Epithelial cell of esophagus (primary cell): Measurements from ENCODE around the gene DENND5B.
"Not testable (repeated sequence)": the region's sequence is repeated elsewhere in the genome, so short reads cannot be mapped to it uniquely, and the experiment has no call there.

ENCODE experiments used
- DNase-seq: peaks from one replicate; pipeline ENCODE4 v3.0.0; 2010; ENCODE audit warnings: low read depth
- H3K4me3 ChIP-seq: 2 replicates; pipeline ENCODE4 v1.5.1; 2011; ENCODE audit warnings: mild to moderate bottlenecking, low read length, control low read depth
- TF ChIP-seq, protein P1 (sequence below): IDR thresholded peaks from 2 replicates; pipeline ENCODE4 v1.5.1; 2011; ENCODE audit warnings: low read depth, mild to moderate bottlenecking, low read length, control low read depth, inconsistent platforms; ENCODE audit not compliant: insufficient read depth; ENCODE audit errors: missing control alignments

Gene DENND5B

DNA sequence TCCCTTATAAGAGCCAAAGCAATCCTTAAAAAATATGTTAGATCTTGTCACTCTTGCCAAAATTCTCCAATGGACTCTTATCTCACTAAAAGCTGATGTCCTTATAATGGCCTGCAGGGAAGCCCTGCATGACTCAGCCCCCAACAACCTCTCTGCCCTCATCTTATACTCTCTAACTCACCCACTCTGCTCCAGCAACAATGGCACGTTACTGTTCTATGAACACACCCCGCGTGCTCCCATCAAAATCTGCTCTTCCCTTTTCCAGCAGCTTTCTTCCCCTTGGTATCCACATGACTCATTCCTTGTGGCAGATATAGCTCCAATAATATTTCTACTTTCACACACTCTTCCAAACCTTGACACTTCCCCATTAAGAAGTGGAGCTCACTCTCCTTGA is 108.1 kb downstream of the DENND5B start:
- no peak overlapping the region for H3K4me3 ChIP-seq
- peak; percentile 27 for DNase-seq
- TF ChIP-seq, protein P1, sequence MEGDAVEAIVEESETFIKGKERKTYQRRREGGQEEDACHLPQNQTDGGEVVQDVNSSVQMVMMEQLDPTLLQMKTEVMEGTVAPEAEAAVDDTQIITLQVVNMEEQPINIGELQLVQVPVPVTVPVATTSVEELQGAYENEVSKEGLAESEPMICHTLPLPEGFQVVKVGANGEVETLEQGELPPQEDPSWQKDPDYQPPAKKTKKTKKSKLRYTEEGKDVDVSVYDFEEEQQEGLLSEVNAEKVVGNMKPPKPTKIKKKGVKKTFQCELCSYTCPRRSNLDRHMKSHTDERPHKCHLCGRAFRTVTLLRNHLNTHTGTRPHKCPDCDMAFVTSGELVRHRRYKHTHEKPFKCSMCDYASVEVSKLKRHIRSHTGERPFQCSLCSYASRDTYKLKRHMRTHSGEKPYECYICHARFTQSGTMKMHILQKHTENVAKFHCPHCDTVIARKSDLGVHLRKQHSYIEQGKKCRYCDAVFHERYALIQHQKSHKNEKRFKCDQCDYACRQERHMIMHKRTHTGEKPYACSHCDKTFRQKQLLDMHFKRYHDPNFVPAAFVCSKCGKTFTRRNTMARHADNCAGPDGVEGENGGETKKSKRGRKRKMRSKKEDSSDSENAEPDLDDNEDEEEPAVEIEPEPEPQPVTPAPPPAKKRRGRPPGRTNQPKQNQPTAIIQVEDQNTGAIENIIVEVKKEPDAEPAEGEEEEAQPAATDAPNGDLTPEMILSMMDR = no peak

DNA sequence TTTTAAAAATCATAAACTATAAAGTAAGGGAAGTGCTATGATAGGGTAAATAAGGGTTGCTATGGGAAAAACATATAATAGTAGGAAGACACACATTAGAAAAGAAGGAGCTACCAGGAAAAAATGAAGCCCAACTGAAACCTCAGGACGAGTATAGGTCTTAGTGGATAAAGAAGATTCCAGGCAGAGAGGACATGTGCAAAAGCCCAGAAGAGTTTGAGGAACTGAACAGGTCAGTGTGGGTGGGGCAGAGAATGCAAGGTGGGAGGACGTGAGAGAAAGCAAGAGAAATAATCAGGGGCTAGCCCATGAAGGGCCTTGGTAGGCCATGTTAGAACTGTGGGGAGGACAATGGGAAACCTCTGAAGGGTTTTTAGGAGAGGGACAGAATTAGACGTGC is 109.5 kb downstream of the DENND5B start:
- no peak for DNase-seq
- TF ChIP-seq, protein P1 = no peak
- no peak overlapping the region for H3K4me3 ChIP-seq

DNA sequence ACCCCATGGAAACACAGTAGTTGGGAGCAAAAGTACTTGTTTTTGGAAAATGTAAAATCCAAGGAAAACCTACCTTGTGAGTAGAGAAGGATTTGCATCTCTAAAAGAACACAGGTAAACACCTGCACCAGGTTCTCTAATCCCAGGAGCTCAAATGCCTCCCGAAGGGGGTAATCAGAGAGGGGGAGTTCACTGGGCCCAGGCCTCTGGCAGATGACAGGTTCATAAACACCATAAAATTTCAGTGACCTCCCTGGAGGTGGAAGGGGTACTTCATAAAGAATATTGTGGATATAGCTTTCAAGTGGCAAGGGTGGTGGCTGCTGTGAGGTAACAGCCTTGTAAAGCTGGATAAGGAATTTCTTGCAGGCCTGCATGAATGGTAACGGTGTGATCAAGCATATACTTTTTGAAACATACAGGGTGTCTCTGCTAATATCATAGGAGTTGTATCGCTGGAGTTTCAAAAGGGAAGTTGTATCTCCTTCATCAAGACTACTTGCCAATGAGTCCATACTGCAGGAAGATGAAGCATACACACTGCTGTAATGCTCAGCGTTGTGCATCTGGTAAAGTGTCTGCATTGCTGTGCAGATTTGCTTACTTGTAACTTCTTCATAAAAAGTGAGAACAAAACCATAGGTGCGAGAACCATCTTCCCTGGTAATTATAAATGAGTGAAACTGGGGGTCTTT is 111.3 kb downstream of the DENND5B start:
- TF ChIP-seq, protein P1 = no peak
- no peak overlapping the region for H3K4me3 ChIP-seq
- DNase-seq = no peak

DNA sequence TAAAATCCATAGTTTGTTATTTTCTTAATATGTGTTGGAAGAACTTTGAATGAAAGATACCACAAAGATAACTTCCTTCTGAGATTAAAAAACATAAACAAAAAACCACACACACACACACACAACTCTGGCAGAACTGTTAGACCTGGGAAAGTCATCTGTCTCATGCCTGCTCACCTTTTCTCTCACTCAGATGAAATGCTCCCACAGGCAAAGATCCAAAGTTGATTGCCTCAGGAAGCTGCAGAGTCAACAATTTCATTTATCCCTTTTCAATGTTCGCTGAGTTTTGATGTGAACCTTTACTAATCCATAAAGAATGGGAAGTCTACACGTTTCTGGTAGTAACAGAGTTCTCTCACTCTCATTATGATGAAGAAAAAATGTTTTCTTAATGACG is 112.0 kb downstream of the DENND5B start:
- DNase-seq = no peak
- H3K4me3 ChIP-seq = no peak overlapping the region
- TF ChIP-seq, protein P1 = no peak

DNA sequence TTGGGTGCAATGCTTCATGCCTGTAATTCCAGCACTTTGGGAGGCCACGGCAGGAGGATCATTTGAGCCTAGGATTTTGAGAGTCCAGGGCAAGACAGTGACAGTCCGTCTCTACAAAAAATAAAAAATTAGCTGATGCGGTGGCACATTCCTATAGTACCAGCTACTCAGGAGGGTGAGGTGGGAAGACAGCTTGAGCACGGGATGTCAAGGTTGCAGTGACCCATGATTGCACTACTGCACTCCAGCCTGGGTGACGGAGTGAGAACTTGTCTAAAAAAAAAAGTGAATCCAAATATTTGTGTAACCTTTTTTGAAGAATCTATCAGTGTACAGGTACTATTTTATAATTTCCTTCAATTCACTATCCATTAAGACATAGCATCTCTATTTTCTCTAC is 112.5 kb downstream of the DENND5B start:
- TF ChIP-seq, protein P1 = no peak
- H3K4me3 ChIP-seq = no peak overlapping the region

DNA sequence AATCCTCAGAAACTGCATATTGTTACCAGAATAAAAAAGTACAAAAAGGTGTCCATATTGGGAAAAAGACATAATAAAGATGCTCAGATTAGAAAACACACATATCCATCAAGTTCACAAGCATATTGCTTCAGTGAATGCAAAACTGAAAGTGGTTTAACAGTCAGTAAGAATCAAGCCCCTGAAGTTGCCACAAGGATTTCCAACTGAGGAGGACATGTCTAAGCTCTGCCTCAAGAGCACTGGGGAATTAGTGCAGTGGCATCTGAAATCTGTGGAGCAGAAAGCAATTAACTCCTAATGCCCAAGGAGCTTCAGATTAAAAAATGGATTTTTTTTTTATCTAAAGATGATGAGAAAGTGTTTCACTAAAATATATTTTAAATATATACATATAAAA is 113.2 kb downstream of the DENND5B start:
- H3K4me3 ChIP-seq = no peak overlapping the region
- TF ChIP-seq, protein P1 = no peak
- no peak for DNase-seq

More for the DNA sequence above, 112.5 kb downstream of the DENND5B start:
- no peak for DNase-seq

DNA sequence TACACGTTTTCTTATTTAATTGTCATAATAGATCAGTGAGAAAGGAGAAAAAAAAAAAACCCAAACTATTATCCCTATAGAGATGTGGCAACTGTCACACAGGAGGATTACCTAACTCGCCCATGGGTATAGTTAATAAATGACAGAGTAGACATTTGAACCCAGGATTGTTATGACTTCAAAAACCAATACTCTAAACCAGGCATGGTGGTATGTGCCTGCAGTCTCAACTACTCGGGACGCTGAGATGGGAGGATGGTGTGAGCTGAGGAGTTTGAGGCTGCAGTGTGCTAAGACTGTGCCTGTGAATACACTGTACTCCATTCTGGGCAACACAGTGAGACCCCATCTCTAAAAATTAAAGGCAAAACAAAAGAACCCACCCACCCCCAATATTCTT is 114.5 kb downstream of the DENND5B start:
- DNase-seq = no peak
- no peak overlapping the region for H3K4me3 ChIP-seq
- TF ChIP-seq, protein P1 = no peak

DNA sequence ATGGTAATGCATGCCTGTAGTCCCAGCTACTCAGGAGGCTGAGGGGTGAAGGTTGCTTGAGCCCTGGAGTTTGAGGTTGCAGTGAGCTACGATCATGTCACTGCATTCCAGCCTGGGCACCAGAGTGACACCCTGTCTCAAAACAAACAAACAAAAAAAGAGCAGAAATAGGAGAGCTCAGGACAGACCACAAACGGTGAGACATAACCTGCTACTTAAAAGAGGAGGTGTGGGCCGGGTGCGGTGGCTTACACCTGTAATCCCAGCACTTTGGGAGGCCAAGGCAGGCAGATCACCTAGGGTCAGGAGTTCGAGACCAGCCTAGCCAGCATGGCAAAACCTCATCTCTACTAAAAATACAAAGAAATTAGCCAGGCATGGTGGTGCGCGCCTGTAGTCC is 115.3 kb downstream of the DENND5B start:
- DNase-seq, H3K4me3 ChIP-seq: not testable (repeated sequence)
